Left ventricle myocardium inferior (tissue), 1 donor: ENCODE data around the gene MAGI2. TPM values are rescaled to one million over a fixed set of nuclear protein-coding genes. Genes with fewer than 3 reads are reported as not detected.

Experiments used
- DNase-seq: peaks from one replicate; pipeline ENCODE4 v3.0.0-alpha.2; 2020
- H3K27ac ChIP-seq: fragments of 200-600 bp; replicated peaks from 2 replicates; pipeline ENCODE4 v1.8.0; 2021
- H3K27me3 ChIP-seq: fragments of 200-600 bp; 2 replicates; pipeline ENCODE4 v1.8.0; 2021; ENCODE audit warnings: low read depth
- H3K36me3 ChIP-seq: fragments of 200-600 bp; 2 replicates; pipeline ENCODE4 v1.8.0; 2021
- H3K4me1 ChIP-seq: fragments of 200-600 bp; 2 replicates; pipeline ENCODE4 v1.8.0; 2021
- H3K4me3 ChIP-seq: fragments of 200-600 bp; 2 replicates; pipeline ENCODE4 v1.8.0; 2021; ENCODE audit warnings: mild to moderate bottlenecking, moderate library complexity
- H3K9me3 ChIP-seq: fragments of 200-600 bp; replicated peaks from 2 replicates; pipeline ENCODE4 v1.8.0; 2021
- intact Hi-C: fragments of 100-400 bp; cut with micrococcal nuclease; formaldehyde crosslinking; loops from one replicate; pipeline ENCODE4 v1.11.0; 2022
- total RNA-seq: library from RNA; stranded (reverse); fragmentation: NEBNext Ultra II Directional; extraction: Animal tissue kit (Norgen Biotek cat#: 25700); gene quantifications from one replicate; pipeline ENCODE4 v1.2.1, GENCODE V29; 2021
- TF ChIP-seq, protein P1 (sequence below): fragments of 200-600 bp; IDR thresholded peaks from 2 replicates; pipeline ENCODE4 v1.8.0; 2021; ENCODE audit warnings: antibody characterized with exemption, mild to moderate bottlenecking, borderline replicate concordance
- donor health status: DM: no; HTN: yes; CAD: no; lungs with severe emphysema.

MAGI2 gene
- total RNA-seq, 1 donor from 2014 or later = 4.5 TPM

DNA sequence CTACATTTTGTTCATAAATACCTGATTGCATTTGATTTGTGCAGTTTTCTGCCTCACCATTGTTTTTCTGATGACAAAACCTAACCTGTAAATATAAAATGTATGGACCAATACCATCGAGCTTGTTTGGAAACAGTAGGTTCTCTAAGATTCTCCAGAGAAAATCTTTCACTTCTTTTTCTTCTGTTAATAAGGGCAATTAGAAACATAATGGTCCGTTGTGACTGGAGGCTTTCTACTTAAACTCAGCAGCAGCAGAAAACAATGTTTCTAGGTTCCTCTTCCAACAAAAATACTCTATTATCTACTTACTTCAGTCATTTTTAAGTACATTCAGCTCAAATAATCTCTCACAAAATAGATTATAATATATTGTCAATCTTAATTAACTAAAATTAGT, 1053.4 kb downstream of the MAGI2 start:
- no peak for DNase-seq
- no peak overlapping the region for H3K27ac ChIP-seq
- peaks cover 24% of the 10 kb centered on the region for H3K4me1 ChIP-seq
- H3K9me3 ChIP-seq = peaks cover 10% of the 10 kb centered on the region
- intact Hi-C loops = no loop called here
- TF ChIP-seq, protein P1, sequence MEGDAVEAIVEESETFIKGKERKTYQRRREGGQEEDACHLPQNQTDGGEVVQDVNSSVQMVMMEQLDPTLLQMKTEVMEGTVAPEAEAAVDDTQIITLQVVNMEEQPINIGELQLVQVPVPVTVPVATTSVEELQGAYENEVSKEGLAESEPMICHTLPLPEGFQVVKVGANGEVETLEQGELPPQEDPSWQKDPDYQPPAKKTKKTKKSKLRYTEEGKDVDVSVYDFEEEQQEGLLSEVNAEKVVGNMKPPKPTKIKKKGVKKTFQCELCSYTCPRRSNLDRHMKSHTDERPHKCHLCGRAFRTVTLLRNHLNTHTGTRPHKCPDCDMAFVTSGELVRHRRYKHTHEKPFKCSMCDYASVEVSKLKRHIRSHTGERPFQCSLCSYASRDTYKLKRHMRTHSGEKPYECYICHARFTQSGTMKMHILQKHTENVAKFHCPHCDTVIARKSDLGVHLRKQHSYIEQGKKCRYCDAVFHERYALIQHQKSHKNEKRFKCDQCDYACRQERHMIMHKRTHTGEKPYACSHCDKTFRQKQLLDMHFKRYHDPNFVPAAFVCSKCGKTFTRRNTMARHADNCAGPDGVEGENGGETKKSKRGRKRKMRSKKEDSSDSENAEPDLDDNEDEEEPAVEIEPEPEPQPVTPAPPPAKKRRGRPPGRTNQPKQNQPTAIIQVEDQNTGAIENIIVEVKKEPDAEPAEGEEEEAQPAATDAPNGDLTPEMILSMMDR = no peak
- H3K4me3 ChIP-seq = no peak overlapping the region
- H3K27me3 ChIP-seq = no peaks in the 10 kb centered on the region
- no peaks in the 10 kb centered on the region for H3K36me3 ChIP-seq

- H3K9me3 ChIP-seq = peaks cover 5% of the 10 kb centered on the region
- DNase-seq = no peak
- TF ChIP-seq, protein P1 = no peak
- no peak overlapping the region for H3K27ac ChIP-seq
- peaks cover 27% of the 10 kb centered on the region for H3K4me1 ChIP-seq
- H3K4me3 ChIP-seq = no peak overlapping the region
- H3K27me3 ChIP-seq = no peaks in the 10 kb centered on the region
- no peaks in the 10 kb centered on the region for H3K36me3 ChIP-seq
- intact Hi-C loops = no loop called here
These were observed 1054.3 kb downstream of the MAGI2 start for GRCh38 chr7:78399033-78399769.

- intact Hi-C loops = no loop called here
- TF ChIP-seq, protein P1 = no peak
- no peaks in the 10 kb centered on the region for H3K27me3 ChIP-seq
- H3K4me1 ChIP-seq = peaks cover 27% of the 10 kb centered on the region
- H3K27ac ChIP-seq = no peak overlapping the region
- H3K36me3 ChIP-seq = no peaks in the 10 kb centered on the region
- no peak for DNase-seq
- H3K4me3 ChIP-seq = no peak overlapping the region
- no peaks in the 10 kb centered on the region for H3K9me3 ChIP-seq
These were observed 1054.9 kb downstream of the MAGI2 start for GRCh38 chr7:78398576-78398975.

DNA sequence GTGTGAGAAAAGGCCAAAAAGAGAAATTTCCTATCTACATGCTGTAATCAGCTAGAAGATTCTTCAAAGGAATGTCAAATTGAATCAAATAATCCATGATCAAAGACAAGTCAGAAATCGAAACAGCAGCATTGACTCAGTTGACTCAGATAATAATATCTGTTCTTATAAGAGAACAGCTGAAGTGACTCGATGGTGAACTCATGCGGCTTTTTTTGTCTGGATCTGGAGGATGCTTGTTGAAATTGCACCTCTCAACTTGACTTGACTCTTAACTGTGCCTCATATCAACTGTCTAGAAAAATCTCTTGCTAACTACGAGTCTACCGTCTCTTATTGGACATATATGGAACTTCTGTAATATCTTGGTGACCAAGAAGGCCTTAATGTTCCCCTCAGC, 1055.4 kb downstream of the MAGI2 start:
- intact Hi-C loops = no loop called here
- H3K27me3 ChIP-seq = no peaks in the 10 kb centered on the region
- H3K36me3 ChIP-seq = no peaks in the 10 kb centered on the region

GRCh38 chr7:78396210-78396609, 1057.3 kb downstream of the MAGI2 start:
- intact Hi-C loops = no loop called here
- Histone ChIP-seq H3K27ac (peak overlapping the region; percentile 43), H3K27me3 (no peaks in the 10 kb centered on the region)

More for the DNA sequence above, 1055.4 kb downstream of the MAGI2 start:
- H3K4me1 ChIP-seq = peaks cover 27% of the 10 kb centered on the region
- no peaks in the 10 kb centered on the region for H3K9me3 ChIP-seq
- no peak for DNase-seq
- no peak overlapping the region for H3K4me3 ChIP-seq
- no peak overlapping the region for H3K27ac ChIP-seq
- TF ChIP-seq, protein P1 = no peak

More at GRCh38 chr7:78396210-78396609, 1057.3 kb downstream of the MAGI2 start:
- no peaks in the 10 kb centered on the region for H3K9me3 ChIP-seq
- no peaks in the 10 kb centered on the region for H3K36me3 ChIP-seq
- TF ChIP-seq, protein P1 = no peak
- H3K4me3 ChIP-seq = no peak overlapping the region
- no peak for DNase-seq
- H3K4me1 ChIP-seq = peaks cover 24% of the 10 kb centered on the region
